HepG2 (cell line): Measurements from ENCODE around the gene ROM1. TPM values are rescaled to one million over a fixed set of nuclear protein-coding genes. Genes with fewer than 3 reads are reported as not detected.

Experiments used
- ARNT2 ChIP-seq: sonication (generic); formaldehyde crosslinking; IDR thresholded peaks from 2 replicates; pipeline ENCODE4 v1.8.0; 2022; ENCODE audit warnings: mild to moderate bottlenecking, low read depth, missing genetic modification reagents, moderate library complexity
- FOXA1 ChIP-seq, 2 experiments: fragments of 450-650 bp in 1 of 2; sonication (generic) in 1 of 2; formaldehyde crosslinking in 1 of 2; IDR thresholded peaks; 2 replicates each; pipeline versions ENCODE4 v1.4.0 to v1.6.1; 2016 to 2020; ENCODE audit warnings: missing genetic modification reagents in 1 of 2
- HNRNPH1 ChIP-seq: fragments of 200-400 bp; formaldehyde crosslinking; optimal IDR thresholded peaks from 2 replicates; pipeline ENCODE3; 2017; ENCODE audit warnings: mild to moderate bottlenecking, low read depth, low read length
- MXD1 ChIP-seq: sonication (generic); formaldehyde crosslinking; IDR thresholded peaks from 2 replicates; pipeline ENCODE4 v1.4.0; 2020; ENCODE audit warnings: mild to moderate bottlenecking, missing genetic modification reagents
- NBN ChIP-seq: fragments of 450-650 bp; conservative IDR thresholded peaks from 2 replicates; pipeline ENCODE4 v1.6.1; 2017
- NCOA2 ChIP-seq: sonication (generic); formaldehyde crosslinking; IDR thresholded peaks from 2 replicates; pipeline ENCODE4 v1.8.0; 2022; ENCODE audit warnings: inconsistent platforms
- THAP7 ChIP-seq: sonication (generic); formaldehyde crosslinking; IDR thresholded peaks from 2 replicates; pipeline ENCODE4 v1.8.1; 2023; ENCODE audit warnings: mild to moderate bottlenecking, missing genetic modification reagents
- THYN1 ChIP-seq: sonication (generic); formaldehyde crosslinking; IDR thresholded peaks from 2 replicates; pipeline ENCODE4 v1.8.1; 2023; ENCODE audit warnings: low read depth, mild to moderate bottlenecking, moderate library complexity, missing genetic modification reagents, borderline replicate concordance
- TMF1 ChIP-seq: sonication (generic); formaldehyde crosslinking; IDR thresholded peaks from 2 replicates; pipeline ENCODE4 v1.8.1; 2022; ENCODE audit warnings: low read depth, missing genetic modification reagents
- TOE1 ChIP-seq: sonication (generic); formaldehyde crosslinking; IDR thresholded peaks from 2 replicates; pipeline ENCODE4 v1.4.0; 2020; ENCODE audit warnings: mild to moderate bottlenecking, missing genetic modification reagents
- TRIM24 ChIP-seq: sonication (generic); formaldehyde crosslinking; IDR thresholded peaks from 2 replicates; pipeline ENCODE4 v1.8.0; 2022; ENCODE audit warnings: mild to moderate bottlenecking, missing genetic modification reagents
- ZC3H4 ChIP-seq: sonication (generic); formaldehyde crosslinking; IDR thresholded peaks from 2 replicates; pipeline ENCODE4 v1.4.0; 2020; ENCODE audit warnings: missing genetic modification reagents, borderline replicate concordance
- ZNF275 ChIP-seq: sonication (generic); formaldehyde crosslinking; IDR thresholded peaks from 2 replicates; pipeline ENCODE4 v1.8.0; 2022; ENCODE audit warnings: missing genetic modification reagents, mild to moderate bottlenecking, inconsistent platforms, borderline replicate concordance
- ZNF282 ChIP-seq: fragments of 450-650 bp; IDR thresholded peaks from 2 replicates; pipeline ENCODE4 v1.6.1; 2018; ENCODE audit not compliant: partially characterized antibody
- ZNF44 ChIP-seq: sonication (generic); formaldehyde crosslinking; IDR thresholded peaks from 2 replicates; pipeline ENCODE4 v1.5.1; 2020; ENCODE audit warnings: mild to moderate bottlenecking, missing genetic modification reagents
- ZNF597 ChIP-seq: sonication (generic); formaldehyde crosslinking; IDR thresholded peaks from 2 replicates; pipeline ENCODE4 v1.5.0; 2020; ENCODE audit warnings: missing genetic modification reagents
- ZNF713 ChIP-seq: sonication (generic); formaldehyde crosslinking; IDR thresholded peaks from 2 replicates; pipeline ENCODE4 v1.4.0; 2020; ENCODE audit warnings: mild to moderate bottlenecking, missing genetic modification reagents
- polyA plus RNA-seq, 8 experiments: library from polyadenylated mRNA; depleted of rRNA in 3 of 8; stranded (reverse) in 7 of 8; unstranded in 1 of 8; fragments of >200 nt; fragmentation: Illumina TruSeq in 4 of 8; extraction: Trizol in 4 of 8; gene quantifications; 2 replicates each; pipeline versions ENCODE4 v1.2.1 to v1.2.3, GENCODE V29; 2011 to 2016; ENCODE audit warnings: low read depth in 4 of 8, missing spikeins in 1 of 8, mixed read lengths in 1 of 8; ENCODE audit not compliant: insufficient read depth in 1 of 8
- total RNA-seq, 5 experiments: library from RNA; depleted of rRNA; stranded (reverse); fragments of >200 nt; fragmentation: Illumina TruSeq; extraction: Trizol; gene quantifications; 2 replicates each; pipeline ENCODE4 v1.2.3, GENCODE V29; 2016; ENCODE audit warnings: low read depth in 1 of 5
- TF ChIP-seq, protein P1 (sequence below): sonication (generic); formaldehyde crosslinking; IDR thresholded peaks from 2 replicates; pipeline ENCODE4 v1.8.0; 2022; ENCODE audit warnings: low read depth, missing genetic modification reagents
- TF ChIP-seq, protein P2 (sequence below): IDR thresholded peaks from 2 replicates; pipeline ENCODE4 v1.6.1; 2012; ENCODE audit warnings: inconsistent platforms

The ROM1 gene
- total and polyA plus RNA-seq, 2 of the 13 experiments (the other 11 are each of a cell fraction or from before 2014, with no cell fraction given): 1.2 to 2.4 TPM

DNA sequence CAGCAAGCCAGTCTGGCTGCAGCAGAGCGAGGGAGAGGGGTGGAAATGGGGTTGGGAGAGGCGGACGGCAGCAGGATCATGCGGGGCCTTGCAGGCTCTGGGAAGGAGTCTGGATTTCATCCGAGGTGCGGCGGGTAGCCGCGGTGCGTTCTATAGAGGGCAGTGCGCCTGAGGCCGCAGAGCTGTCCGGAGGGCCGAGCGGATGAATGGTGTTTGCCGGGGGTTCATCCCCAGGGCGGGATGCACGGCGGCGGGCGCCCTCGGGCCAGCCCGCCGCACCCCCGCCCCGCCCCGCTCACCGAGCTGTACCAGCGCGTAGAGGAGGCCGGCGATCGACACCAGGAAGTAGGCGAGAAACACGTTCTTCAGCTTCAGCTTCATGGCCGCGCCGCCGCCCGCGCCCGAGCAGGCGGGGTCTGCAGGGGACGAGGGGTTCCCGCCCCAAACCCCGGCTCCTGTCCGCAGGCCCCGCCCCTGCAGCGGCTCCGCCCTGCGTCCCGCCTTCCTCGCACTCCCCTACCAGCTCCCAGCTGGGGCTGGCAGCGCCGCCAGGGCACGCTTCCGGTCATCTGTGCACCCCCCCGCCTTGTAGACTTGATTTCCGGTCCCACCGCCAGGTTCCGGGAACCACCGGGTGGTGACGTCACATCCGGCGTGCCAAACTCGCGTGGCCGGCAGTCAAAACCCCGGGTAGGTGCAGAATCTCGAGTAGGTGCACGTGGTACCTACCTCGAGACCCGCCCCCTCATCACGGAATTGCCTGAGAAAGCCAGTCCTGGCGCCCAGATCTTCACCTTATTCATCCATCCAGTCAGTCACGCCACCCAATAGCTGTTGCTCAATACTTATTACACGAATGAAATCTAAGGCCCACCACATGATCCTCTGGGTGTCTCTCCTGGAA is 8.8 kb downstream of the ROM1 start, which contains the start of gene B3GAT3 (continued):
- TF ChIP-seq, protein P1, sequence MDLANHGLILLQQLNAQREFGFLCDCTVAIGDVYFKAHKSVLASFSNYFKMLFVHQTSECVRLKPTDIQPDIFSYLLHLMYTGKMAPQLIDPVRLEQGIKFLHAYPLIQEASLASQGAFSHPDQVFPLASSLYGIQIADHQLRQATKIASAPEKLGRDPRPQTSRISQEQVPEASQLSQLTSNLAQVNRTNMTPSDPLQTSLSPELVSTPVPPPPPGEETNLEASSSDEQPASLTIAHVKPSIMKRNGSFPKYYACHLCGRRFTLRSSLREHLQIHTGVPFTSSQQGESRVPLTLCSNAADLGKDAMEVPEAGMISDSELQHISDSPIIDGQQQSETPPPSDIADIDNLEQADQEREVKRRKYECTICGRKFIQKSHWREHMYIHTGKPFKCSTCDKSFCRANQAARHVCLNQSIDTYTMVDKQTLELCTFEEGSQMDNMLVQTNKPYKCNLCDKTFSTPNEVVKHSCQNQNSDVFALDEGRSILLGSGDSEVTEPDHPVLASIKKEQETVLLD: peak; percentile 85
- TF ChIP-seq TMF1 (CRISPR knock-in tag) (0 out of 2 replicates have a peak, but pooled peaks have one; percentile 66), ZNF713 (CRISPR knock-in tag) (no peak), NBN (no peak), ZNF597 (0 out of 2 replicates have a peak, but pooled peaks have one; percentile 65), ZC3H4 (CRISPR knock-in tag) (0 out of 2 replicates have a peak, but pooled peaks have one; percentile 55), NCOA2 (CRISPR knock-in tag) (peak; percentile 61), TRIM24 (CRISPR knock-in tag) (no peak), THAP7 (peak; percentile 64; the same call in 1 of the 2 replicates), ARNT2 (CRISPR knock-in tag) (no peak), FOXA1 (IDR thresholded peaks at IDR 0.05) (no peak), FOXA1 (CRISPR knock-in tag; IDR thresholded peaks at IDR 0.05) (no peak), THYN1 (CRISPR knock-in tag) (no peak), MXD1 (peak; percentile 97), TOE1 (CRISPR knock-in tag) (0 out of 2 replicates have a peak, but pooled peaks have one; percentile 40), ZNF282 (no peak), ZNF275 (CRISPR knock-in tag) (peak; percentile 62; the same call in 1 of the 2 replicates), ZNF44 (CRISPR knock-in tag) (peak; percentile 94), HNRNPH1 (peak; percentile 46)
- TF ChIP-seq, protein P2, sequence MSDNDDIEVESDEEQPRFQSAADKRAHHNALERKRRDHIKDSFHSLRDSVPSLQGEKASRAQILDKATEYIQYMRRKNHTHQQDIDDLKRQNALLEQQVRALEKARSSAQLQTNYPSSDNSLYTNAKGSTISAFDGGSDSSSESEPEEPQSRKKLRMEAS: peak; percentile 98
